Trophoblast cell (in vitro differentiated cells and primary cell): ENCODE results near the gene CUX1.
A peak's percentile ranks its signal among the peaks of the same experiment; 100 is the strongest.

Experiments
- DNase-seq, 2 donors: peaks; one replicate each; pipeline ENCODE4 v3.0.0-alpha.2; 2016
- H2AFZ ChIP-seq: 2 replicates; pipeline ENCODE4 v1.6.1; 2013; ENCODE audit warnings: low read length, moderate library complexity, mild to moderate bottlenecking; ENCODE audit not compliant: insufficient read depth, poor library complexity
- H2AK5ac ChIP-seq: 2 replicates; pipeline ENCODE4 v1.6.1; 2013; ENCODE audit warnings: mild to moderate bottlenecking, low read length
- H2BK120ac ChIP-seq: 2 replicates; pipeline ENCODE4 v1.6.1; 2013; ENCODE audit warnings: low read length, mild to moderate bottlenecking, moderate library complexity; ENCODE audit not compliant: insufficient read depth, poor library complexity
- H2BK12ac ChIP-seq: 2 replicates; pipeline ENCODE4 v1.6.1; 2013; ENCODE audit warnings: mild to moderate bottlenecking, low read length, moderate library complexity
- H2BK5ac ChIP-seq: 2 replicates; pipeline ENCODE4 v1.6.1; 2013; ENCODE audit warnings: low read length, low read depth, moderate library complexity, mild to moderate bottlenecking; ENCODE audit not compliant: poor library complexity
- H3K14ac ChIP-seq: 2 replicates; pipeline ENCODE4 v1.6.1; 2013; ENCODE audit warnings: mild to moderate bottlenecking, low read length
- H3K18ac ChIP-seq: 2 replicates; pipeline ENCODE4 v1.6.1; 2013; ENCODE audit warnings: mild to moderate bottlenecking, low read length
- H3K23ac ChIP-seq: 2 replicates; pipeline ENCODE4 v1.6.1; 2013; ENCODE audit warnings: low read length
- H3K27ac ChIP-seq: 2 replicates; pipeline ENCODE4 v1.5.1; 2013; ENCODE audit warnings: low read depth, mild to moderate bottlenecking, inconsistent platforms, low read length, moderate library complexity
- H3K27me3 ChIP-seq: 2 replicates; pipeline ENCODE4 v1.6.1; 2013; ENCODE audit warnings: inconsistent platforms, mild to moderate bottlenecking, low read length, moderate library complexity; ENCODE audit not compliant: insufficient read depth
- H3K36me3 ChIP-seq, 2 experiments: 1 replicate in 1 of 2; 2 replicates in 1 of 2; pipeline ENCODE4 v1.6.1; 2013; ENCODE audit warnings: low read length in 2 of 2, mild to moderate bottlenecking in 2 of 2, moderate library complexity in 1 of 2; ENCODE audit not compliant: insufficient read depth in 2 of 2, control insufficient read depth in 1 of 2
- H3K4ac ChIP-seq: 2 replicates; pipeline ENCODE4 v1.6.1; 2013; ENCODE audit warnings: low read depth, mild to moderate bottlenecking, low read length, moderate library complexity
- H3K4me1 ChIP-seq, 2 experiments: 1 replicate in 1 of 2; 2 replicates in 1 of 2; pipeline ENCODE4 v1.6.1; 2013; ENCODE audit warnings: low read length in 2 of 2, mild to moderate bottlenecking in 2 of 2, moderate library complexity in 1 of 2; ENCODE audit not compliant: insufficient read depth in 2 of 2, control insufficient read depth in 1 of 2
- H3K4me2 ChIP-seq: 2 replicates; pipeline ENCODE4 v1.6.1; 2013; ENCODE audit warnings: inconsistent platforms, mild to moderate bottlenecking, low read length, moderate library complexity
- H3K4me3 ChIP-seq: 2 replicates; pipeline ENCODE4 v1.5.1; 2013; ENCODE audit warnings: mild to moderate bottlenecking, low read depth, low read length, inconsistent platforms
- H3K79me1 ChIP-seq: one replicate; pipeline ENCODE4 v1.6.1; 2013; ENCODE audit warnings: low read length
- H3K79me2 ChIP-seq: 2 replicates; pipeline ENCODE4 v1.6.1; 2013; ENCODE audit warnings: low read length, mild to moderate bottlenecking; ENCODE audit not compliant: control insufficient read depth, insufficient read depth, poor library complexity
- H3K9ac ChIP-seq: 2 replicates; pipeline ENCODE4 v1.6.1; 2013; ENCODE audit warnings: mild to moderate bottlenecking, low read length
- H3K9me3 ChIP-seq: 2 replicates; pipeline ENCODE4 v1.6.1; 2013; ENCODE audit warnings: low read depth, mild to moderate bottlenecking, control low read depth, inconsistent platforms, low read length; ENCODE audit not compliant: insufficient read depth
- H4K12ac ChIP-seq: 2 replicates; pipeline ENCODE4 v1.6.1; 2013; ENCODE audit warnings: low read depth, mild to moderate bottlenecking, low read length, moderate library complexity
- H4K8ac ChIP-seq: 2 replicates; pipeline ENCODE4 v1.6.1; 2013; ENCODE audit warnings: low read depth, mild to moderate bottlenecking, low read length, moderate library complexity
- H4K91ac ChIP-seq: one replicate; pipeline ENCODE4 v1.6.1; 2013; ENCODE audit warnings: low read depth, mild to moderate bottlenecking, low read length, moderate library complexity
- WGBS: extraction: QIAGEN DNeasy Blood & Tissue Kit; methylation state at CpG from one replicate; pipeline ENCODE4 v1.1.7; 2013; ENCODE audit warnings: missing lambda C conversion rate; ENCODE audit not compliant: insufficient read length, insufficient coverage; ENCODE audit errors: extremely low coverage; 5-methylcytosine and 5-hydroxymethylcytosine counted together

Gene CUX1

GRCh38 chr7:102081244-102081627 lies 263.8 kb downstream of the CUX1 start:
- no peak for DNase-seq
- no peaks in the 10 kb centered on the region for H3K79me2 ChIP-seq
- H3K9ac ChIP-seq, result no peak overlapping the region
- H3K79me1 ChIP-seq, result peaks cover 2% of the 10 kb centered on the region
- no peak overlapping the region for H2AK5ac ChIP-seq
- H3K4ac ChIP-seq, result no peak overlapping the region
- no peak overlapping the region for H2BK120ac ChIP-seq
- H3K4me1 ChIP-seq, result peaks cover 4 to 9% of the 10 kb centered on the region in 2 experiments
- H3K14ac ChIP-seq, result no peak overlapping the region
- no peak overlapping the region for H4K8ac ChIP-seq
- H3K27ac ChIP-seq, result no peak overlapping the region
- H3K4me3 ChIP-seq, result no peak overlapping the region
- no peak overlapping the region for H2BK12ac ChIP-seq
- no peak overlapping the region for H4K91ac ChIP-seq
- H3K4me2 ChIP-seq, result no peak overlapping the region
- H3K27me3 ChIP-seq, result no peaks in the 10 kb centered on the region
- H2BK5ac ChIP-seq, result no peak overlapping the region
- H4K12ac ChIP-seq, result no peak overlapping the region
- WGBS, result no CpG with 5 or more reads among the region's 9 CpGs
- H3K18ac ChIP-seq, result no peak overlapping the region
- no peak overlapping the region for H3K23ac ChIP-seq
- peaks cover 0 to 3% of the 10 kb centered on the region in 2 experiments for H3K36me3 ChIP-seq
- no peak overlapping the region for H2AFZ ChIP-seq
- no peaks in the 10 kb centered on the region for H3K9me3 ChIP-seq

- H3K9ac ChIP-seq, result no peak overlapping the region
- no peak overlapping the region for H2AFZ ChIP-seq
- no peak overlapping the region for H2BK5ac ChIP-seq
- peaks cover 4 to 9% of the 10 kb centered on the region in 2 experiments for H3K4me1 ChIP-seq
- H3K27me3 ChIP-seq, result no peaks in the 10 kb centered on the region
- no peak overlapping the region for H4K12ac ChIP-seq
- H3K79me1 ChIP-seq, result peaks cover 2% of the 10 kb centered on the region
- no CpG with 5 or more reads among the region's 5 CpGs for WGBS
- H2BK12ac ChIP-seq, result no peak overlapping the region
- no peak overlapping the region for H4K91ac ChIP-seq
- H3K36me3 ChIP-seq, result peaks cover 0 to 3% of the 10 kb centered on the region in 2 experiments
- H3K23ac ChIP-seq, result no peak overlapping the region
- H3K14ac ChIP-seq, result no peak overlapping the region
- H3K4me2 ChIP-seq, result no peak overlapping the region
- DNase-seq, result peak in 1 of 2 donors; percentile 76
- no peaks in the 10 kb centered on the region for H3K79me2 ChIP-seq
- no peak overlapping the region for H2AK5ac ChIP-seq
- no peaks in the 10 kb centered on the region for H3K9me3 ChIP-seq
- H3K4me3 ChIP-seq, result no peak overlapping the region
- no peak overlapping the region for H3K27ac ChIP-seq
- H3K18ac ChIP-seq, result no peak overlapping the region
- H4K8ac ChIP-seq, result no peak overlapping the region
- no peak overlapping the region for H3K4ac ChIP-seq
- no peak overlapping the region for H2BK120ac ChIP-seq
These were observed 265.4 kb downstream of the CUX1 start for GRCh38 chr7:102082693-102083368.

- Histone ChIP-seq H3K4ac (no peak overlapping the region), H4K91ac (no peak overlapping the region), H3K4me2 (no peak overlapping the region), H2BK12ac (no peak overlapping the region), H3K23ac (no peak overlapping the region), H4K12ac (no peak overlapping the region), H3K79me2 (no peaks in the 10 kb centered on the region), H2BK5ac (no peak overlapping the region), H3K9ac (no peak overlapping the region), H3K36me3 (peaks cover 0 to 3% of the 10 kb centered on the region in 2 experiments), H3K79me1 (no peaks in the 10 kb centered on the region), H3K27ac (no peak overlapping the region), H3K4me3 (no peak overlapping the region), H2AFZ (no peak overlapping the region), H3K27me3 (no peaks in the 10 kb centered on the region), H3K18ac (no peak overlapping the region), H2BK120ac (no peak overlapping the region), H4K8ac (no peak overlapping the region), H3K9me3 (no peaks in the 10 kb centered on the region), H3K14ac (no peak overlapping the region), H3K4me1 (peaks cover 2 to 3% of the 10 kb centered on the region in 2 experiments), H2AK5ac (no peak overlapping the region)
- WGBS, result no CpG with 5 or more reads among the region's 5 CpGs
- DNase-seq, result no peak
These were observed 267.9 kb downstream of the CUX1 start for GRCh38 chr7:102085218-102085772.

GRCh38 chr7:102089175-102090098 lies 272.0 kb downstream of the CUX1 start:
- Histone ChIP-seq H3K9ac (no peak overlapping the region), H3K4me3 (no peak overlapping the region), H3K18ac (no peak overlapping the region), H3K4me2 (no peak overlapping the region), H3K14ac (no peak overlapping the region), H2AK5ac (no peak overlapping the region), H3K27ac (no peak overlapping the region), H4K91ac (no peak overlapping the region), H2BK5ac (no peak overlapping the region), H4K12ac (peak overlapping the region; percentile 36), H2BK120ac (no peak overlapping the region), H3K23ac (no peak overlapping the region), H3K4ac (no peak overlapping the region), H3K79me2 (no peaks in the 10 kb centered on the region), H3K79me1 (no peaks in the 10 kb centered on the region), H2BK12ac (no peak overlapping the region), H3K36me3 (peaks cover 0 to 1% of the 10 kb centered on the region in 2 experiments), H3K9me3 (no peaks in the 10 kb centered on the region), H3K27me3 (no peaks in the 10 kb centered on the region), H3K4me1 (peaks cover 2 to 3% of the 10 kb centered on the region in 2 experiments), H4K8ac (peak overlapping the region; percentile 29), H2AFZ (no peak overlapping the region)
- DNase-seq, result peak in 1 of 2 donors; percentile 64
- no CpG with 5 or more reads among the region's 4 CpGs for WGBS
